ENCODE data around the gene OAF. TPM values are rescaled to one million over a fixed set of nuclear protein-coding genes. Genes with fewer than 3 reads are reported as not detected.

OAF gene
- total RNA-seq: 1 to 10 TPM; 2.8 to 5.1 (median 3.8) TPM
- total RNA-seq (2013): 2.5 TPM

DNA sequence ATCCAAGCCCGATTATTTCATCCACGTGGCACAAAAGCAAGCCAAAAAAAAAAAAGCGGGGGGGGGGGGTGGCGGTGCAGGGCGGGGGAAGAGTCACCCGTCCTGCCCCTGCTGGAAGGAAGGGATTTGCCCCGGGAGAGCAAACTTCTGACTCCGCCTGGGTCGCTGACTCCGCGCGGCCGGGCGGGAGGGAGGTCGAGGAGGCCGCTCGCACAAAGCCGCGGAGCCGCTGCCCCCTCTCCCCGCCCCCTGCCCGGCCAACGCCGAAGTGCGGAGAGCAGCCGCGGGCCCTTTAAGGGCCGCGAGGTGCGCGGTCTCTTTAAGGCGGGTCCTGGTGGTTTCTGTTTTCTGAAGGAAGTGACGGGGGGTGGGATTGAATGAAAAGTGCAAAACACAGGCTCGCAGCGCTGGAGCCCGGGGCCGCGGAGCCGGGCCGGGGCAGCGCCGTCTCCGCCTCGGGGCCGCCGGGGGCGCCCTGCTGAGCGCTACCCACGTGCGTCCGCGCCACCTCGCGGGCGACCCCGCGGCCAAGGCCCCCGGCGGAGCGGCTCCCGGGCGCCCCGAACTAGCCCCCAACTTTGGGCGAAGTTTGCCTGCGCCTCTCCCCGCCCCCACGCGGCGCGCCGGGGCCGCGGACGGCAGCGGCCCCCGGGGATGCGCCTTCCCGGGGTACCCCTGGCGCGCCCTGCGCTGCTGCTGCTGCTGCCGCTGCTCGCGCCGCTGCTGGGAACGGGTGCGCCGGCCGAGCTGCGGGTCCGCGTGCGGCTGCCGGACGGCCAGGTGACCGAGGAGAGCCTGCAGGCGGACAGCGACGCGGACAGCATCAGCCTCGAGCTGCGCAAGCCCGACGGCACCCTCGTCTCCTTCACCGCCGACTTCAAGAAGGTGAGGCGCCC is at the start of gene OAF:
OAF (plus strand) TSS at position 407 of the 896 bp plus-strand sequence; CDS start at position 655, 248 bp downstream.
- ATAC-seq: peak; percentile 81 to 91 (median 86)
- Mint-ChIP-seq H3K4me1 (peaks cover 28 to 36% of the 10 kb centered on the region in 2 donors), H3K4me3 (peak within 1 kb of the TSS; percentile 97), H3K36me3 (no peaks in the 10 kb centered on the region), H3K27ac (peak within 1 kb of the TSS; percentile 59 to 84), H3K27me3 (ENCODE audit: low read depth in 2 of 2) (peaks cover 38 to 42% of the 10 kb centered on the region in 2 donors), H3K9me3 (no peaks in the 10 kb centered on the region)
- under 1% methylated on average over 106 of the region's 108 CpGs for WGBS (ENCODE audit: insufficient coverage)
- Histone ChIP-seq H3K36me3 (ENCODE audit: control insufficient read depth, insufficient read depth, low read length) (no peaks in the 10 kb centered on the region), H3K4me1 (ENCODE audit: control insufficient read depth, insufficient read depth, low read length) (peaks cover 18% of the 10 kb centered on the region), H3K4me3 (ENCODE audit: low read length) (peak within 1 kb of the TSS; percentile 52), H3K9me3 (ENCODE audit: control insufficient read depth, insufficient read depth, low read length) (no peaks in the 10 kb centered on the region), H3K27me3 (ENCODE audit: control insufficient read depth, insufficient read depth, low read length) (peaks cover 7% of the 10 kb centered on the region), H3K27ac (ENCODE audit: low read length) (no peak within 1 kb of the TSS)
- intact Hi-C loops (cut with micrococcal nuclease): no loop called here
- TF ChIP-seq, protein P1, sequence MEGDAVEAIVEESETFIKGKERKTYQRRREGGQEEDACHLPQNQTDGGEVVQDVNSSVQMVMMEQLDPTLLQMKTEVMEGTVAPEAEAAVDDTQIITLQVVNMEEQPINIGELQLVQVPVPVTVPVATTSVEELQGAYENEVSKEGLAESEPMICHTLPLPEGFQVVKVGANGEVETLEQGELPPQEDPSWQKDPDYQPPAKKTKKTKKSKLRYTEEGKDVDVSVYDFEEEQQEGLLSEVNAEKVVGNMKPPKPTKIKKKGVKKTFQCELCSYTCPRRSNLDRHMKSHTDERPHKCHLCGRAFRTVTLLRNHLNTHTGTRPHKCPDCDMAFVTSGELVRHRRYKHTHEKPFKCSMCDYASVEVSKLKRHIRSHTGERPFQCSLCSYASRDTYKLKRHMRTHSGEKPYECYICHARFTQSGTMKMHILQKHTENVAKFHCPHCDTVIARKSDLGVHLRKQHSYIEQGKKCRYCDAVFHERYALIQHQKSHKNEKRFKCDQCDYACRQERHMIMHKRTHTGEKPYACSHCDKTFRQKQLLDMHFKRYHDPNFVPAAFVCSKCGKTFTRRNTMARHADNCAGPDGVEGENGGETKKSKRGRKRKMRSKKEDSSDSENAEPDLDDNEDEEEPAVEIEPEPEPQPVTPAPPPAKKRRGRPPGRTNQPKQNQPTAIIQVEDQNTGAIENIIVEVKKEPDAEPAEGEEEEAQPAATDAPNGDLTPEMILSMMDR (IDR thresholded peaks at IDR 0.05): no peak
- DNase-seq: peak; percentile 50 to 81

DNA sequence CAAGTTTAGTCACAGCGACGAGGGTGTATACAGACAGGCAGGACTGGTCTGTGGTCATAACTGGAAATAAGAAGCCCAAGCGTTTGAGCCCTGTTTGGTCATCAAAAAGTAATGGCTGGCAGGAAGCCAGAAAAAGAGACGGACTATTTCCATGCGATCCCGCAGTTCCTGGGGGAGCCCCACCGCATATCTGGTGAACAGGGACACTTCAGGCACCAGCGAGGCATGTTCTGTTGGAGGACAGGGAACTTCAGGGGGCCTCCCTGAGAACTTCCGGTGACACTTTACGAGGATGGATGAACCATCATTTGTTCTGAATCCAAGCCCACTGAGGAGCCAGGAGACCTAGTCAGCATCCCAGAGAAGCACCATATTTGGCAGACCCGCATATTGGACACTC is 43.2 kb upstream of the OAF start:
- H3K4me3 Mint-ChIP-seq: peak overlapping the region; percentile 58
- DNase-seq: no peak
- 92% methylated on average over 11 of the region's 11 CpGs for WGBS (ENCODE audit: insufficient coverage)

GRCh38 chr11:120168108-120168959 is 42.5 kb upstream of the OAF start:
- 39% methylated on average over 35 of the region's 35 CpGs for WGBS (ENCODE audit: insufficient coverage)
- H3K4me1 ChIP-seq (ENCODE audit: control insufficient read depth, insufficient read depth, low read length): peaks cover 20% of the 10 kb centered on the region
- peaks cover 18% of the 10 kb centered on the region for H3K27me3 ChIP-seq (ENCODE audit: control insufficient read depth, insufficient read depth, low read length)
- no peak overlapping the region for H3K27ac Mint-ChIP-seq
- no peak for ATAC-seq
- peaks cover 14% of the 10 kb centered on the region for H3K36me3 Mint-ChIP-seq
- no peak for DNase-seq
- peaks cover 63 to 71% of the 10 kb centered on the region in 2 donors for H3K27me3 Mint-ChIP-seq (ENCODE audit: low read depth in 2 of 2)
- TF ChIP-seq, protein P1 (IDR thresholded peaks at IDR 0.05): no peak
- peaks cover 0 to 12% of the 10 kb centered on the region in 2 donors for H3K4me1 Mint-ChIP-seq
- peaks cover 0 to 2% of the 10 kb centered on the region in 2 donors for H3K9me3 Mint-ChIP-seq
- intact Hi-C loops (cut with micrococcal nuclease): no loop called here
- H3K4me3 ChIP-seq (ENCODE audit: low read length): peak overlapping the region; percentile 28
- no peak overlapping the region for H3K27ac ChIP-seq (ENCODE audit: low read length)
- no peaks in the 10 kb centered on the region for H3K36me3 ChIP-seq (ENCODE audit: control insufficient read depth, insufficient read depth, low read length)
- no peaks in the 10 kb centered on the region for H3K9me3 ChIP-seq (ENCODE audit: control insufficient read depth, insufficient read depth, low read length)
- H3K4me3 Mint-ChIP-seq: peak overlapping the region; percentile 82

More for the DNA sequence above, 43.2 kb upstream of the OAF start:
- no peaks in the 10 kb centered on the region for H3K9me3 ChIP-seq (ENCODE audit: control insufficient read depth, insufficient read depth, low read length)
- no peak overlapping the region for H3K4me3 ChIP-seq (ENCODE audit: low read length)
- H3K27ac ChIP-seq (ENCODE audit: low read length): no peak overlapping the region
- peaks cover 14% of the 10 kb centered on the region for H3K36me3 Mint-ChIP-seq
- H3K27ac Mint-ChIP-seq: no peak overlapping the region
- H3K27me3 Mint-ChIP-seq (ENCODE audit: low read depth in 2 of 2): peaks cover 58 to 64% of the 10 kb centered on the region in 2 donors
- H3K9me3 Mint-ChIP-seq: peaks cover 0 to 2% of the 10 kb centered on the region in 2 donors
- intact Hi-C loops (cut with micrococcal nuclease): no loop called here
- H3K36me3 ChIP-seq (ENCODE audit: control insufficient read depth, insufficient read depth, low read length): no peaks in the 10 kb centered on the region
- TF ChIP-seq, protein P1 (IDR thresholded peaks at IDR 0.05): no peak
- H3K4me1 Mint-ChIP-seq: peaks cover 0 to 12% of the 10 kb centered on the region in 2 donors
- no peak for ATAC-seq
- peaks cover 20% of the 10 kb centered on the region for H3K4me1 ChIP-seq (ENCODE audit: control insufficient read depth, insufficient read depth, low read length)
- peaks cover 20% of the 10 kb centered on the region for H3K27me3 ChIP-seq (ENCODE audit: control insufficient read depth, insufficient read depth, low read length)
